DMS53 treated with DMSO at 0.1 percent for 48 hours (cell line): ENCODE measurements around the gene NAPA.

Experiments
- DNase-seq: peaks from one replicate; lab custom pipeline; 2025; ENCODE audit not compliant: unreplicated experiment; lab: John Stamatoyannopoulos, UW

The NAPA gene

DNA sequence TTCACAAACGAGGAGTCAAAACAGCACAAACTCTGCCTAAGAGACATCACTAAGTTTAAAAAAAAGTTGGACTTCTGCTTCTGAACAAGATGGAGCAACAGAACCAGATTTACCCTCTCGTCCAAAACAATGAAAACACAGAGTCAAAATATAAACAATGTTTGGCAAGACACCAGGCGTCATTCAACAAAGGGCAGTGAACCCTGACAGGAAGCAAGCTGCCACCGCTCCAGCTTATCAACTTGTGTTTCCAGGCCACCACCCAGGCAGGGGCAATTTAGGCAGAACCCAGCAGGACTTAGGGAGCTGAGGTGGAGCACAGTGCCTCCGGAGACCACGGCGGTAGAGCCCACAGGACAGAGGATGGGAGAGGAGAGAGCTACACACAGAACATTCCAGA is 8.6 kb upstream of the NAPA start:
- peak; percentile 46 for DNase-seq

DNA sequence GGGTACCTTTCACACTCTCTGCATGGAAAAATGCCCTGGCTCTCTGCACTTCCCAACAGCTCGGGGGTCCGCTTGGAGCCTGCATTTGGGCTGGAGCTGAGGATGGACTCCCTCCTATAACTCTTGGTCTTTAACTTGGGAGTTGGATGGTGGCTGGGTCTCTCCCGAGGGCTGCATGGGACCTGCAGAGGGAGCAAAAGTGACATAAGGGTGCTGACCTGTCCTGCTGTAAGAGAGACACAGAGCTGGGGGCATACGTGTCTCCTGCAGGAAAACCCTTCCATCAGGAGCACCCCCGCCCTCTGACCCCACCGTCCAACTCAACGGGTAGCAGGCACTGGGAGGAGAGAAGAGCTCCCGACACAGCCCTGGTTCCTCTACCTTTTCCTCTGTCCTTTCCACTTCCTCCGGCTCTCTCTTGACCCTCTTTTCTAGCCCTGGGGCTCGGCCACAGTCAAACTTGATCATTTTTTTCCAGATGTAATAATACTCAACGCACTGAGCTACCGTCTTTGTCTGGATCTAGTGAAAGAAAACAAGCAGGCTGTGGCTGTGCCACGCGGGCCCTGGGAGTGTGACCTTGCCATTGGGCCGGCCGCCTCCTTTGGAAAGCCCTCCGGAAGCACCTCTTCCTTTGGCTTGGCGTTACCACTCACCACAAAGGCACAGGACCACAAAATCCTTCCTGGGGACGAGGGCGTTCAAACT is 6.8 kb upstream of the NAPA start:
- no peak for DNase-seq

DNA sequence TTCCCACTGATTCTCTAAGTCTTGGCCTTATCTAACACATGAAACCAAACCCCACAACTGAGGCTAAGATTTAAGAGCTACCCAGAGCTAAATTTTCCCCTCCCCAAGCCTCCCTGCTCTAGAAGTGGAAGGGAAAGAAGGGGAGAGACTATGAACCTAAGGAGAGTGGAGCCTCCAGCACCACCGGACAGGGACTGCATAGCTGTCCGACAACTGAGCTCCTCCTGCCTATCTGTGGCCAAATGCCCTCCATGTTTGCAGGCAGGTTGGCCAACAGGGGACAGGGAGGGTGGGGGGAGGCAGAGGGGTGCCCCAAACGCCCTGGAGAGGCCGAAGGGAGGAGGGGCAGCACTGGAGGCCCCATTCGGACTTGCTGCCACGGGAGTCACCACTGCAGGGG is 6.0 kb upstream of the NAPA start:
- DNase-seq = no peak

DNA sequence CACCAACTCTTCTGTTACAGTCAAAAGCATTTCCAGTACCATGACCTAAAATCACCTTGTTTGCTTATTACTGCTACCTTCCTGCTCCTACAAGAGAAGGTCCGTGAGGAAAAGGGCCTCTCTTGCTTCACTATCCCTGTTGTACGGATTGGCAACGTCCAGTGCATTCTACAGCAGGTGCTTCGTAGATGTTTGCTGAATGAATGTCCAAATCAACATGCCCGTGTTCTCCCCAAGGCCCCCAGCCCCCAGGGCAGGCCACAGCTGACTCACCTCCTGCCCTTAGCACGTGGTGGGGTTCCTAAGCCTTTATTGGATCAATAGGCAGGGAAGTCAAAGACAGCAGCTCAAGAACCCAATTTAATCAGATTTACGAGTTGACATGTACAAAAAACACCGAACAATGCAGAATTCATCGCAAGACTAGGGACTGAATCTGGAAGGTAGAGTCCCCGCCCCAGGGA is 5.5 kb upstream of the NAPA start:
- no peak for DNase-seq

DNA sequence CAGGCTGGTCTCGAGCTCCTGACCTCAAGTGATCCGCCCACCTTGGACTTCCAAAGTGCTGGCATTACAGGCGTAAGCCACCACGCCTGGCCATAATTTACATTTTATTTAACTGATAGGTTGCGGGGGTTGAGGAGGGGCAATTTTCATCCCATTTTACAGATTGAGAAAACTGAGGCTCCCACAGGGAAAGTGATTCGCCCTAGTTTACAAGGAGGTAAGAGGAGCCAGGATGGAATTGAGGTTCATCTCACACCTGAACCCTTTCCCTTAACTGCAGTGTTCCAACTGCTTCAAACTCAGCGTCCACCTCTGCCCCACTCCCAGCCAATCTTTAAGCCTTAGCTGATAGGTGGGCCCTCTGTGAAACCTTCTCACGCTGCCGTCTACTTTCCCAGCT is 4.0 kb upstream of the NAPA start:
- no peak for DNase-seq

GRCh38 chr19:47518139-47518538 is 3.3 kb upstream of the NAPA start:
- DNase-seq = no peak

DNA sequence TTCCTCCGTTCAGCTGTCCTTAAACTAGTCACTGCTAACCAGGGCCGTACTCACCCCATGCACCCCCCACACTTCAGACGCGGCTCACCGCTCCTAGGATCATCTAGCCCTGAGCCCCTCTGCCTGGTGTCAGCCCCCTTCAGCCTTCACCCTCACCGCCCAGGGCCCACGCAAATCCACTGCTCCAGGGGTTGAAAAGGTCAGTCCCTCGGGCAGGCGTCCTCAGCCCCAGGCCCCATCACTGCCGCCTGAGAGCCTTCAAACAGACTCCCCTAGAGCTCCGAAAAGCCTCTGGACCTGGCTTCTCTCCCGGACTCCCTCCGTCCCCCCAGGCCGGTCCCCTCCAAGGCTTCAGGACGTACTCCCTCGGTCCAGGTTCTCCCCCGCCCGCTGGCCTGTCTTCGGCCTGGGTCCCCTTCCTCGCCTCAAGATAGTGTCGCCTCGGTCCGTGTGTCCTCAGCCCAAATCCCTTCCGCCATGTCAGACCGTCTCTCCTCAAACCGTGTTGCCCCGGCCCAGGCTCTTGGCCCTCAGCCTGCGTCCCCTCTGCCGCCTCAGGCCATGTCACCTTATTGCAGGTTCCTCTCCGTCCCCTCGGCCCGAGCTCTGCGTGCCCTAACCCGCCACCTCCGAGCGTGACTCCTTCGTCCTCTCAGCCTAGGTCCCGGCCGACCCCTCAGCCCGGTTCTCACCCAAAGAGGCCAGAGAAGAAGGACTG is 553 bp downstream of the NAPA start:
- DNase-seq = no peak

DNA sequence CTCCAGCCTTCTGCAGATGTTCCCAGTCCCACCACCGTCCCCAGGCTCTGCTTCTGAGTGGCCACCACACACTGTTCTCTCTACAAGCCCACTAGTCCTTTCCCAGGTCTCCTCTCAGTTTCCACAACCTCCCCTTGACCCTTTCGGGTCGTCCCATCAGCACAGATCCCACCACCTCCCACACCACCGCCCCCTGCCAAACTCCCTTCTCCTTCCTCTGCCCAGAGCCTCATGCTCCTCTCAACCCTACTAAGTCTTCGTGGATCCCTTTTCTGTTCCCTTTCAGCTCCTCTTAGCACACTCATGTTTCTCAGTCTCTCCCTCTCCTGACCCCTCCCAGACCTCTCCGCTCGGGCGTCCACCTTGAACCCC is 1.9 kb downstream of the NAPA start:
- DNase-seq = no peak

GRCh38 chr19:47512183-47512947 is 2.5 kb downstream of the NAPA start:
- DNase-seq = peak; percentile 40

- DNase-seq = no peak
These were observed 3.2 kb downstream of the NAPA start for GRCh38 chr19:47511681-47512080.

- DNase-seq = no peak
These were observed 3.7 kb downstream of the NAPA start for GRCh38 chr19:47511128-47511517.

DNA sequence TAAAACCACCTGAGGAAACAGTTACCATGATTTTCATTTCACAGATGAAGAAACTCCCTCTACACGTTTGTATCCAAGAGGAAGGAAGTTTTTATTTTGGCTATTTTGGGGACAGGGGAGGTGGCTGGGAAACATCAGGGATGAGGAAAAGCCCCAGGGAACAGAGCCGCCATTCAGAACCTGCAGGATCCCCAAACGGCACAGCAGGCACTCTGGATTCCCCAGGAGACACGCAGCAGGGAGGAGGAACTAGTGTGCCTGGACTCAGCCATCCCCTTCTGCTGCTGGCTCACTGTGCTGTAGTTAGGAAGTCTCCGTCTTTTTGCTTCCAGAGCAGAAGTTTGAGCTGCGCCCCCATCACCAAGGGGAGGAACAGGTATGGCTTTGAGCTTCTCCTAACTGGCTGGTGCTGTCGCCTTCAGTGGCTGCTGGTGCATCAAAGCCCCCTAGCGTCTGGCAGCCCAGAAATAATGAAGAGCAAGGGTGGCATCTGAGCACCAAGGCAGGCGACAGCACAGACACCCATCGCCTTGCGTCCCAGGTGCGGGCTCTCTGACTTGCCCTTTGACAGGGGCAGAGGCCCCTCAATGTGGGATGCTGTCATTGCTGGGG is 4.2 kb downstream of the NAPA start:
- no peak for DNase-seq

- no peak for DNase-seq
These were observed 4.9 kb downstream of the NAPA start for GRCh38 chr19:47509973-47510372.

GRCh38 chr19:47509170-47509847 is 5.6 kb downstream of the NAPA start:
- DNase-seq = no peak

GRCh38 chr19:47508721-47509120 is 6.1 kb downstream of the NAPA start:
- no peak for DNase-seq

DNA sequence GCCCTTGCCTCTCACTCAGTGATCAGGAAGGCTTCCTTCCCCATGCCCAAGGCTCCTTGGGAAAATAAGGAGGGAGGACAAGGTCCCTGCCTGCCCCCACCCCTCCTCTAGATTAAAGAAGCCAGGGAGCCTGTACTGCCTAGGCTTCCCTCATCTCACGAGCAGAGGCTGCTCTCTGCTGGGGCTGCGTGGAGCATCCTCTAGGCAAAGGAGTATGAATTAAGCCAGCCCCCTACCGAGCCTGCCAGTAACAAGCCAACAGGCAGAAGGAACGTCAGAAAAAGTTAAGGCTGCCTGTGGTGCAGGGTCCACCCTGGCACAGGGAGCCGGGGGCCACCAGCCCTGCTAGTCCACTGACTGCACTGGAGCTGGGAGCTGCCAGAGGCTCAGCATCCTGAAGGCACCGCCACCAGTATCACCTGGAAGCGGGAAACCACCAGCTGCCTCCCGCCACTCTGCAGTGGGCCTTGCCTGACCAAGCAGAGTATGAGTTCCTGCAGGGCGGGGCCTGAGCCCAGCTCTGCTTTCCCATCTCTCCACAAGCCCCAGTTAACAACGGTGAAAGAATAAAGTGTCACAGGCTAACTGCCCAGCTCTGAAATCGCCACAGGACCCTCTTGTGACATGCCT is 6.8 kb downstream of the NAPA start:
- DNase-seq = no peak

- DNase-seq = no peak
These were observed 7.9 kb downstream of the NAPA start for GRCh38 chr19:47507012-47507411.

GRCh38 chr19:47506459-47506858 is 8.4 kb downstream of the NAPA start:
- DNase-seq = no peak

GRCh38 chr19:47505506-47505905 is 9.4 kb downstream of the NAPA start:
- DNase-seq = no peak

GRCh38 chr19:47503826-47504150 is 11.1 kb downstream of the NAPA start:
- DNase-seq = no peak
